ENCODE data around the gene CELSR1.

The CELSR1 gene

DNA sequence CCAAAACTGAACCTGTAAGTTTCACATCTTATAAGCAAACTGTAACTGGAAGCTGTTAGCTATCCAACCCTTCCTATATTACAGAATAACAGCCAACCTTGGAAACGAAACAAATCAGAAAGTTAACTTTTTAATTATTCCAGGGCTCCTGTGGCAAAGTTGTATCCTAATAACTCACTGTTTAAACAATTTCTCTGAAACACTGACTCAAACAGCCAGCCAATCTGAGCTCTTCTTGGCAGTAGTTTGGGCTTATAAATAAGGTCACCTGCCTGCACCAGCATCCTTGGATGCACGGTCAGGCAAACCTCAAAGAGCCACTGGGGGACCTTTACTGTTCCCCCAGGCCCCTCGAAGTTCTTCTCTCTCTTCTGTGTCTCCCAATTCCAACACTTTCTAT lies 5.0 kb downstream of the CELSR1 start:
- Histone ChIP-seq H3K27me3 (ENCODE audit: insufficient read depth, low read length, poor library complexity) (peaks cover 4% of the 10 kb centered on the region), H3K18ac (ENCODE audit: low read length) (no peak overlapping the region), H3K27ac (ENCODE audit: low read depth, low read length) (no peak overlapping the region), H3K79me2 (ENCODE audit: control insufficient read depth, insufficient read depth, low read length) (no peaks in the 10 kb centered on the region), H3K23ac (ENCODE audit: low read length) (no peak overlapping the region), H3K4me1 (ENCODE audit: control insufficient read depth, low read depth, low read length) (no peaks in the 10 kb centered on the region), H2BK120ac (ENCODE audit: low read depth, low read length) (no peak overlapping the region), H3K4me2 (ENCODE audit: low read length) (no peak overlapping the region), H2BK15ac (replicated peaks; ENCODE audit: low read depth) (no peak overlapping the region), H3K56ac (ENCODE audit: low read length) (no peak overlapping the region), H4K5ac (ENCODE audit: low read length) (no peak overlapping the region), H3K4ac (ENCODE audit: low read depth, low read length) (no peak overlapping the region), H3K9ac (ENCODE audit: low read length) (no peak overlapping the region), H2BK5ac (ENCODE audit: low read length) (no peak overlapping the region), H3K79me1 (ENCODE audit: low read length) (no peaks in the 10 kb centered on the region), H3K4me3 (ENCODE audit: low read length) (no peak overlapping the region), H2AK5ac (ENCODE audit: low read length) (no peak overlapping the region), H3K36me3 (ENCODE audit: control insufficient read depth, insufficient read depth, low read length) (no peaks in the 10 kb centered on the region), H4K8ac (ENCODE audit: low read depth, low read length) (no peak overlapping the region)
- WGBS (ENCODE audit: extremely low coverage, insufficient coverage, low lambda C conversion rate) = no CpG with 5 or more reads among the region's 3 CpGs
- no peak for DNase-seq

DNA sequence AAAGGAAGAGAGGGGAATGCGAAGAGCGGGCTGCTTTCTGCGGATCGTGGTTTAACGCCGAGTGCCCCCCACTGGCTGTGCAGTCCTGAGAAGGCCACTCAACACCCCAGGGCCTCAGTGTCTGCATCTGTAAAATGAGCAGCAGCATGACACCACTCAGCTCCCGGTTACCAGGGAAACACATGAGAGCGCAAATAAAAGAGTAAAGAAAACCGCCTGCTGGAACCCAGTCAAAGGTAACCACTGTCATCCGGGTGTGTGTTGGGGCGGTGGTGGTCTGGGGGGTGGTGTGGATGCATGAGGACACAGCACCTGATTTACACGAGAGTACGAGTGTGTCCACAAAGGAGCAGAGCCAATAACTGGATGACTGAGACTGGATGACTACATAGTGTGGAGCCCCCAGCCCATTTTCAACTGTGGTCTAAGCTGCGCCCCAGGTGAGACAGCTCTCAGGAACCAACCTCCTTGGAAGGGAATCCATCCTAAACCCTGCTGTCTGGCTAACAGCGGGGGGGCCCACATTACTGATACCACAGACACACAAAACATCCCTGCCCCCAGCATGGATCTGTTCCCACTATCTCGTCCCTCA lies 5.7 kb downstream of the CELSR1 start:
- H3K79me2 ChIP-seq (ENCODE audit: control insufficient read depth, insufficient read depth, low read length) = no peaks in the 10 kb centered on the region
- H3K4me3 ChIP-seq (ENCODE audit: low read length) = no peak overlapping the region
- H3K27me3 ChIP-seq (ENCODE audit: insufficient read depth, low read length, poor library complexity) = peaks cover 4% of the 10 kb centered on the region
- no peak overlapping the region for H2AK5ac ChIP-seq (ENCODE audit: low read length)
- H3K18ac ChIP-seq (ENCODE audit: low read length) = no peak overlapping the region
- WGBS (ENCODE audit: extremely low coverage, insufficient coverage, low lambda C conversion rate) = no CpG with 5 or more reads among the region's 16 CpGs
- H3K4ac ChIP-seq (ENCODE audit: low read depth, low read length) = no peak overlapping the region
- H3K56ac ChIP-seq (ENCODE audit: low read length) = no peak overlapping the region
- no peak overlapping the region for H2BK120ac ChIP-seq (ENCODE audit: low read depth, low read length)
- H2BK15ac ChIP-seq (replicated peaks; ENCODE audit: low read depth) = no peak overlapping the region
- no peak overlapping the region for H2BK5ac ChIP-seq (ENCODE audit: low read length)
- H4K5ac ChIP-seq (ENCODE audit: low read length) = no peak overlapping the region
- no peak overlapping the region for H3K4me2 ChIP-seq (ENCODE audit: low read length)
- no peak overlapping the region for H4K8ac ChIP-seq (ENCODE audit: low read depth, low read length)
- no peak overlapping the region for H3K27ac ChIP-seq (ENCODE audit: low read depth, low read length)
- no peak overlapping the region for H3K9ac ChIP-seq (ENCODE audit: low read length)
- no peaks in the 10 kb centered on the region for H3K4me1 ChIP-seq (ENCODE audit: control insufficient read depth, low read depth, low read length)
- no peaks in the 10 kb centered on the region for H3K79me1 ChIP-seq (ENCODE audit: low read length)
- peak; percentile 37 for DNase-seq
- no peaks in the 10 kb centered on the region for H3K36me3 ChIP-seq (ENCODE audit: control insufficient read depth, insufficient read depth, low read length)
- H3K23ac ChIP-seq (ENCODE audit: low read length) = no peak overlapping the region

- H3K23ac ChIP-seq (ENCODE audit: low read length) = no peak overlapping the region
- H4K5ac ChIP-seq (ENCODE audit: low read length) = no peak overlapping the region
- H3K27me3 ChIP-seq (ENCODE audit: insufficient read depth, low read length, poor library complexity) = no peaks in the 10 kb centered on the region
- H3K56ac ChIP-seq (ENCODE audit: low read length) = no peak overlapping the region
- H2AK5ac ChIP-seq (ENCODE audit: low read length) = no peak overlapping the region
- H2BK15ac ChIP-seq (replicated peaks; ENCODE audit: low read depth) = no peak overlapping the region
- no peaks in the 10 kb centered on the region for H3K4me1 ChIP-seq (ENCODE audit: control insufficient read depth, low read depth, low read length)
- WGBS (ENCODE audit: extremely low coverage, insufficient coverage, low lambda C conversion rate) = no CpG with 5 or more reads among the region's 15 CpGs
- no peak overlapping the region for H2BK120ac ChIP-seq (ENCODE audit: low read depth, low read length)
- H3K36me3 ChIP-seq (ENCODE audit: control insufficient read depth, insufficient read depth, low read length) = no peaks in the 10 kb centered on the region
- peaks cover 1% of the 10 kb centered on the region for H3K79me1 ChIP-seq (ENCODE audit: low read length)
- H3K27ac ChIP-seq (ENCODE audit: low read depth, low read length) = no peak overlapping the region
- no peak overlapping the region for H3K4me3 ChIP-seq (ENCODE audit: low read length)
- no peak overlapping the region for H4K8ac ChIP-seq (ENCODE audit: low read depth, low read length)
- no peak overlapping the region for H3K4me2 ChIP-seq (ENCODE audit: low read length)
- no peak overlapping the region for H2BK5ac ChIP-seq (ENCODE audit: low read length)
- DNase-seq = peak; percentile 77
- H3K79me2 ChIP-seq (ENCODE audit: control insufficient read depth, insufficient read depth, low read length) = no peaks in the 10 kb centered on the region
- no peak overlapping the region for H3K9ac ChIP-seq (ENCODE audit: low read length)
- H3K4ac ChIP-seq (ENCODE audit: low read depth, low read length) = no peak overlapping the region
- no peak overlapping the region for H3K18ac ChIP-seq (ENCODE audit: low read length)
These were observed 9.3 kb downstream of the CELSR1 start for GRCh38 chr22:46528121-46528610.

GRCh38 chr22:46526244-46526839 lies 11.1 kb downstream of the CELSR1 start:
- Histone ChIP-seq H3K4me1 (ENCODE audit: control insufficient read depth, low read depth, low read length) (no peaks in the 10 kb centered on the region), H3K9ac (ENCODE audit: low read length) (no peak overlapping the region), H3K4ac (ENCODE audit: low read depth, low read length) (no peak overlapping the region), H2BK120ac (ENCODE audit: low read depth, low read length) (no peak overlapping the region), H3K36me3 (ENCODE audit: control insufficient read depth, insufficient read depth, low read length) (no peaks in the 10 kb centered on the region), H2BK15ac (replicated peaks; ENCODE audit: low read depth) (no peak overlapping the region), H2BK5ac (ENCODE audit: low read length) (no peak overlapping the region), H3K4me2 (ENCODE audit: low read length) (no peak overlapping the region), H2AK5ac (ENCODE audit: low read length) (no peak overlapping the region), H3K79me2 (ENCODE audit: control insufficient read depth, insufficient read depth, low read length) (no peaks in the 10 kb centered on the region), H4K5ac (ENCODE audit: low read length) (no peak overlapping the region), H3K79me1 (ENCODE audit: low read length) (peaks cover 1% of the 10 kb centered on the region), H3K27me3 (ENCODE audit: insufficient read depth, low read length, poor library complexity) (no peaks in the 10 kb centered on the region), H4K8ac (ENCODE audit: low read depth, low read length) (no peak overlapping the region), H3K18ac (ENCODE audit: low read length) (no peak overlapping the region), H3K23ac (ENCODE audit: low read length) (no peak overlapping the region), H3K4me3 (ENCODE audit: low read length) (no peak overlapping the region), H3K56ac (ENCODE audit: low read length) (no peak overlapping the region), H3K27ac (ENCODE audit: low read depth, low read length) (no peak overlapping the region)
- WGBS (ENCODE audit: extremely low coverage, insufficient coverage, low lambda C conversion rate) = no CpG with 5 or more reads among the region's 13 CpGs
- no peak for DNase-seq

- H3K79me1 ChIP-seq (ENCODE audit: low read length) = peaks cover 1% of the 10 kb centered on the region
- H2AK5ac ChIP-seq (ENCODE audit: low read length) = no peak overlapping the region
- no peak overlapping the region for H3K56ac ChIP-seq (ENCODE audit: low read length)
- H2BK5ac ChIP-seq (ENCODE audit: low read length) = no peak overlapping the region
- H3K36me3 ChIP-seq (ENCODE audit: control insufficient read depth, insufficient read depth, low read length) = no peaks in the 10 kb centered on the region
- no peaks in the 10 kb centered on the region for H3K79me2 ChIP-seq (ENCODE audit: control insufficient read depth, insufficient read depth, low read length)
- no peak overlapping the region for H4K5ac ChIP-seq (ENCODE audit: low read length)
- DNase-seq = no peak
- no peak overlapping the region for H2BK120ac ChIP-seq (ENCODE audit: low read depth, low read length)
- H3K18ac ChIP-seq (ENCODE audit: low read length) = no peak overlapping the region
- no peak overlapping the region for H3K4ac ChIP-seq (ENCODE audit: low read depth, low read length)
- no peak overlapping the region for H3K9ac ChIP-seq (ENCODE audit: low read length)
- H3K23ac ChIP-seq (ENCODE audit: low read length) = no peak overlapping the region
- H3K27me3 ChIP-seq (ENCODE audit: insufficient read depth, low read length, poor library complexity) = no peaks in the 10 kb centered on the region
- no peak overlapping the region for H3K4me3 ChIP-seq (ENCODE audit: low read length)
- H3K4me1 ChIP-seq (ENCODE audit: control insufficient read depth, low read depth, low read length) = no peaks in the 10 kb centered on the region
- H3K4me2 ChIP-seq (ENCODE audit: low read length) = no peak overlapping the region
- no peak overlapping the region for H4K8ac ChIP-seq (ENCODE audit: low read depth, low read length)
- no peak overlapping the region for H3K27ac ChIP-seq (ENCODE audit: low read depth, low read length)
- H2BK15ac ChIP-seq (replicated peaks; ENCODE audit: low read depth) = no peak overlapping the region
- no CpG with 5 or more reads among the region's 22 CpGs for WGBS (ENCODE audit: extremely low coverage, insufficient coverage, low lambda C conversion rate)
These were observed 11.8 kb downstream of the CELSR1 start for GRCh38 chr22:46525389-46526243.

Data from mesendoderm (in vitro differentiated cells).